ENCODE results near the gene PRSS53.

- TF ChIP-seq EZH2 (IDR thresholded peaks at IDR 0.05; ENCODE audit: low read depth) = no peak
- TF ChIP-seq CTCF (conservative IDR thresholded peaks at IDR 0.05) = no peak
These were observed 4.0 kb downstream of the PRSS53 start for GRCh38 chr16:31084584-31085302.
